ENCODE data around the gene STUM. TPM values are rescaled to one million over a fixed set of nuclear protein-coding genes. Genes with fewer than 3 reads are reported as not detected.

The STUM gene
- total RNA-seq, 1 experiment from 2014 or later = 0.03 TPM

GRCh38 chr1:226650236-226650841 is 101.8 kb downstream of the STUM start:
- no TSS peak for BruUV-seq (replicated peaks)
- DNase-seq (ENCODE audit: low read depth, low spot score) = no peak
- H3K9me3 ChIP-seq (ENCODE audit: control insufficient read depth, insufficient read depth, low read depth, low read length) = no peaks in the 10 kb centered on the region
- no peak for ATAC-seq
- POLR2A ChIA-PET = no interaction called here
- no peaks in the 10 kb centered on the region for H3K27me3 ChIP-seq (ENCODE audit: control insufficient read depth, insufficient read depth, low read length)
- no peak overlapping the region for H3K4me3 ChIP-seq (ENCODE audit: low read depth in 2 of 2, low read length in 2 of 2)
- in situ Hi-C loops (cut with HindIII; ENCODE audit: low pct_unique_long_range_greater_than_20kb, low sequenced_read_pairs) = no loop called here
- H3K27ac ChIP-seq (ENCODE audit: low read length) = no peak overlapping the region
- CTCF ChIA-PET = no interaction called here
- TF ChIP-seq SIN3A (IDR thresholded peaks at IDR 0.05; ENCODE audit: borderline replicate concordance, insufficient read depth, low read depth, low read length) (no peak), CTCF (IDR thresholded peaks at IDR 0.05) (no peak), REST (IDR thresholded peaks at IDR 0.05; ENCODE audit: insufficient read depth in 1 of 2, low read depth in 2 of 2, low read length in 1 of 2) (no peak), POLR2AphosphoS5 (IDR thresholded peaks at IDR 0.05; ENCODE audit: low read depth, low read length) (no peak), TCF7L2 (IDR thresholded peaks at IDR 0.05; ENCODE audit: low read depth, low read length) (no peak)
- no peaks in the 10 kb centered on the region for H3K36me3 ChIP-seq (ENCODE audit: control insufficient read depth, insufficient read depth, low read length)
- intact Hi-C loops (cut with micrococcal nuclease; ENCODE audit: unreplicated experiment) = no loop called here
- no peaks in the 10 kb centered on the region for H3K4me1 ChIP-seq (ENCODE audit: control insufficient read depth, insufficient read depth, low read length)

- Histone ChIP-seq H3K27me3 (ENCODE audit: control insufficient read depth, insufficient read depth, low read length) (no peaks in the 10 kb centered on the region), H3K4me1 (ENCODE audit: control insufficient read depth, insufficient read depth, low read length) (no peaks in the 10 kb centered on the region), H3K27ac (ENCODE audit: low read length) (no peak overlapping the region), H3K36me3 (ENCODE audit: control insufficient read depth, insufficient read depth, low read length) (no peaks in the 10 kb centered on the region), H3K9me3 (ENCODE audit: control insufficient read depth, insufficient read depth, low read depth, low read length) (no peaks in the 10 kb centered on the region), H3K4me3 (ENCODE audit: low read depth in 2 of 2, low read length in 2 of 2) (no peak overlapping the region)
- in situ Hi-C loops (cut with HindIII; ENCODE audit: low pct_unique_long_range_greater_than_20kb, low sequenced_read_pairs) = no loop called here
- BruUV-seq (replicated peaks) = no TSS peak
- DNase-seq (ENCODE audit: low read depth, low spot score) (no peak), ATAC-seq (no peak)
- TF ChIP-seq REST (IDR thresholded peaks at IDR 0.05; ENCODE audit: insufficient read depth in 1 of 2, low read depth in 2 of 2, low read length in 1 of 2) = no peak
- no peak for TF ChIP-seq TCF7L2 (IDR thresholded peaks at IDR 0.05; ENCODE audit: low read depth, low read length)
- TF ChIP-seq SIN3A (IDR thresholded peaks at IDR 0.05; ENCODE audit: borderline replicate concordance, insufficient read depth, low read depth, low read length) = no peak
- TF ChIP-seq CTCF (IDR thresholded peaks at IDR 0.05) = no peak
- TF ChIP-seq POLR2AphosphoS5 (IDR thresholded peaks at IDR 0.05; ENCODE audit: low read depth, low read length) = no peak
- ChIA-PET CTCF (no interaction called here), POLR2A (no interaction called here)
- intact Hi-C loops (cut with micrococcal nuclease; ENCODE audit: unreplicated experiment) = no loop called here
Measured at GRCh38 chr1:226651041-226651731, 102.6 kb downstream of the STUM start.

Data from Panc1 (cell line).